Measurements from ENCODE around the gene GABRB3. TPM values are rescaled to one million over a fixed set of nuclear protein-coding genes. Genes with fewer than 3 reads are reported as not detected.

GABRB3 gene
- polyA plus RNA-seq, 3 donors = 5.7 to 7.8 (median 7.0) TPM

DNA sequence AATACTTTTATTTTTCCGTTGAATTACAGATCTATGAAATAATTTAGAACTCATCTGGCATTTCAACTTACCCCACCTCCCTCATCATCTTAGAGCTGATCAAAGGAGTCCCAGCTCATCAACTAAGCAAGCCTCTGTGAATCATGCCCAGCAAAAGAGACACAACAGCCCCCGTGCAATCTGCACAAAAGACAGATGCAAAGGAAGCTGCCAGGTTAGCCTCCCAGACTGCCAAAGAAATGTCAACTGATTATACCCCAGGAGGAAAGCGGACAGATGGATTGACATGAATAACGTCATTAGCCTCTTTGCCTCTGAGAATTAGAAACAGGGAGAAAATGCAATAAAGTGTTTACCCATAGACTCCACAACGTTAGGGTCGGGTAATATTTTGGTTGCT, 75.0 kb downstream of the GABRB3 start:
- DNase-seq (ENCODE audit: extremely low read depth in 1 of 11, low read depth in 9 of 11, low spot score in 4 of 11) = no peak

DNA sequence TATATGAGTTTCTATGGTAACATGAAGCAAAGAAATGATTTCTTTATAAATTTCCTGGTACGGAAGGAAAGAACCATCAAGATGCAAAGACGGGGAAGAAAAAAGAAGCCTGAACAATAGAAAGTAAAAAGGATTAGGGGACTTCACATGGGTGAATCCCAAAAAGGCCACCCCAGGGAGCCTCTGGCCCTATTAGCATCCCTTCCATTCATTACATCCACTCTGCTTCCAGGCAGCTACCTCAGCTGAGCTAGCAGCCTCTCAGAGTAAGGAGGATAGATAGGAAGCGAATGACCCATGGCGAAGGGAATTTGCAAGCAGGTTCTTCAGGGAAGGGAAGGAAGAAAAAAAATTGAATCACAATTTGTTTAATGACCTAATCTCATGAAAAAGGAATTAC, 81.6 kb downstream of the GABRB3 start:
- no peak for DNase-seq (ENCODE audit: extremely low read depth in 1 of 11, low read depth in 9 of 11, low spot score in 4 of 11)

DNA sequence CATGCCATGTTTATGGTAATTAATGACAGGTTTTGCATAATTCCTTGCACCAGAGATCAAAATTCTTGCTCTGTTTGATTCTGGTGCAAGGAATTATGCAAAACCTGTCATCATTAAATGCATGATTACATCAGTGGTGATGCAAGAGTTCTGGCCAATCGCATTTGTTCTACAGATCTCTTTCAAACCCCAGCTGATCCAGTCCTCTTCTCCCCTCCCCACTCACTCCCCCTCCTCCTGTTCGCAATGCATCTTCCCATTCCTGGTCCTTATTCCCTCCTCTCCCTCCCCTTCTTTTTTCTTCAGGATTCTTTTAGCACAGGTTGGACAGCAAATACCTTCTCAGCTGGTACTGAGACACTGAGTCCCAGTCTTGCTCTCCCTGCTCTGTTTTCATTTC, 82.1 kb downstream of the GABRB3 start:
- DNase-seq (ENCODE audit: extremely low read depth in 1 of 11, low read depth in 9 of 11, low spot score in 4 of 11) = no peak

DNA sequence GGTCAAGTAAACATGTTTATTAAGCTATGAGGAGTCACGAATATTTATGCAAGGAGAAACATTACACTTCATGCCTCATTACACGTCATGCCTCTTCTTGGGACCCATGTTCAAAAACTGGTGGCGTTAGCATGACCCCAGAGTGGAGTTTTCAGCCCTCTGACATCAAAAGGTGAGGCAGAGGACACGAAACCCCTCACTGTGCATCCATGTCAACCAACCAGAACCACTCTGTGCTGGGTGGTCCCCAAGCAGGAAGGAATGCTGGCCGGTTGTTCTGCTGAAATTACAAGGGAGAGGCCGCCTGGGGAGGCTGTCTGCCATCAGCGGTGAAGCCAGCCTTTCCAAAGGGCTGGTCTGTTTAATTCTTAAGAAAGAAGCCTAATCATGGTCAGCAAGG, 83.4 kb downstream of the GABRB3 start:
- DNase-seq (ENCODE audit: extremely low read depth in 1 of 11, low read depth in 9 of 11, low spot score in 4 of 11) = no peak

DNA sequence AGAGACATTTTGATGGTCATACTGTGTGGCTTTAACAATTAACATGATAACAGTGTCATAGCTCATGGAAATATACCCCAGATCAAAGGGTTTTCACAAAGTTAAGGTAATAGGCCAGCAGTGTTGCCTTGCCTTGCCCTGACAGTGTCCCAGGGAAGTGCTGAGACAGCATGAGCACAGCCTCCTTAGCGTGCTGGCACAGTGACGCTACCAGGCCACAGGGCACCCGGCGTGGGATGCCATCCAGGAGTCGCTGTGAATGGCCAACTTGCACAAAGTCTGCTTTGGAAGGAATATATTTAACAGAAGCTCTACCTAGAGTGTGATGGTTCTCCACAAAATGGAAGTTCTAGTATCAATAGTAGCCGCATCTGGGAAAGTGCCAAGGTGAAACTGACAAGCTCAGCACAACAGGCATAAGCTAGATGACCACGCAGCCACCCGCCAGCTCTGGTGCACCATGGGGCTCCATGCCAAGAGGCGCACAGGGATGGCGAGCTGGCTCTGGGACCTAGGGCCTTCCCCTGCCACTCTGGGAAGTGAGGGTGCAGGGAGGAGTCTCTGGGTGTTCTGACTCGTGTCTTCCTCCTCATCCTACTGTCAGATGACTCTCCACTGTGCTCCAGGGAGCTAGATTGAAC, 86.2 kb downstream of the GABRB3 start:
- no peak for DNase-seq (ENCODE audit: extremely low read depth in 1 of 11, low read depth in 9 of 11, low spot score in 4 of 11)

DNA sequence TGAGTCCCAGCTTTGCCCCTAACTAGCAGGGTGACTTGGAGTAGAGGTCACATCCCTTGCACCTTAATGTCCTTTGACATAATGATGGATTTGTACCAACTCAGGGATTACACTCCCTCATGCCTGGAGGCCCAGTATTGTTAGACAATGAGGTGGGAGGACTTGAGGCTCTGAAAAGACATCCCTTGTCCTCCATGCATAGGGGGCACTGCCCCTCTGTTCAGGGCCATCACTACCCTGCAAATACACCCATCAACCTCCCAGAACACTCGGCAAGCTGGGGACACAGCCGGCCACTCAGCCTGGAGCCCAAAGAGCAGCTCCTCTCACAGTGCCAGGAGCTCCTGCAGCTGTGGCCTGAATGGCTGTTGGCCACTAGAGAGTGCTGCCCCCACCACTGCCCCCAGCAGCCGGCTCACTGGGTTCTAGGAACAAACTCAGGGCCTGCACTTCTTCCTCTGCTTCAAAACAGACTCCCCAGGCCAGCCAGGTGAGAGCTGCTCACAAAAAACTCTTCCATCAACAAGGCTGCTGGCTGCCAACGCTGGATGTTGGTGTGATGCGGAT, 90.2 kb downstream of the GABRB3 start:
- DNase-seq (ENCODE audit: extremely low read depth in 1 of 11, low read depth in 9 of 11, low spot score in 4 of 11) = no peak

DNA sequence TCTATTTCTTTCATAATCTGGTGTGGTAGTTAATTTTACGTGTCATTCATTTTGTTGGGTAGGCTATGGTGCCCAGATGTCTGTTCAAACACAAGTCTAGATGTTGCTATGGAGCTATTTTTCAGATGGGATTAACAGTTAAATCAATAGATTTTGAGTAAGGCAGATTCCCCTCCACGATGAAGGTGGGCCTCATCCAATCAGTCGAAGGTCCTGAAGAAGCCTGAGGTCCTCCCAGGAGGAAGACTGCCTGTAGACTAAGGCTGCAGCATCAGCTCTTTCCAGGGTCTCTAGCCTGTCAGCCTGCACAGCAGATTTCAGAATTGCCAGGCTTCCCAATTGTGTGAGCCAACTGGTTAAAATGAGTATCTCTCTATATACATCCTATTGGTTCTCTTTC, 92.9 kb downstream of the GABRB3 start:
- DNase-seq (ENCODE audit: extremely low read depth in 1 of 11, low read depth in 9 of 11, low spot score in 4 of 11) = no peak

DNA sequence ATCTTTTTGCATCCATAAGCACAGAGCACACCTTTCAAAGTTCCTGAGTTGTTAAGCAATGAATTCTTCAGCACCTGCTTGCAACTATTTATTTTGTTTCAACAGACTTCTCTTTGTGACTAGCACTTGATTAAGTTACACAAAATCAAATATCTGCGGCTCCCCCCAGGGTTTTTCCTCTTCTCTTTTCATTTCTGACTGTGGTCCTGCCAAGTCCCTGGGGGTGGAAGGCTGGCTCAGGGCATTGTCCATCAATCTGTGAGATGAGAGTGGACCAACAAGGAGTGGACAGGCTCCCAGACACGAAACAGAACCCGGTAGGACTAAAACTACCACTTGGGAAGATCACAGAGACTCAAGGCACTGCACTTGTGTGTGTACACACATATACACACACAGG, 96.8 kb downstream of the GABRB3 start:
- DNase-seq (ENCODE audit: extremely low read depth in 1 of 11, low read depth in 9 of 11, low spot score in 4 of 11) = no peak

DNA sequence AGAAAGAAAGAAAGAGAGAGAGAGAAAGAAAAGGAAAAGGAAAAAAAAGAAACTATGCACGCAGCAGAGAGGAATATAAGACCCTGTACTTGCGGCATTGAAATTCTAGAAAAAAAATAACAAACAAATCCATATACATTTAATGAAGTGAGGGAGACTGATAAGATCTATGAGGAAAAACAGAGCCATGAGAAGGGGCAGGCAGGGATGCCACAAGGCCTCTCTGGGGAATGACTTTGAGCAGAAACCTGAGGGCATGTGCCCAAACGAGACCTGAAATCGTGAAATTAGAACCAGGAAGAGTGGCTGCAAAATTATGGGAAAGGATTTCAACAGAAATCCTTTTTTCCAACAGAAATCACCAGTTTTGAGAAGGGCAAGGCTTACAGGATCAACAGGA, 98.4 kb downstream of the GABRB3 start:
- no peak for DNase-seq (ENCODE audit: extremely low read depth in 1 of 11, low read depth in 9 of 11, low spot score in 4 of 11)

DNA sequence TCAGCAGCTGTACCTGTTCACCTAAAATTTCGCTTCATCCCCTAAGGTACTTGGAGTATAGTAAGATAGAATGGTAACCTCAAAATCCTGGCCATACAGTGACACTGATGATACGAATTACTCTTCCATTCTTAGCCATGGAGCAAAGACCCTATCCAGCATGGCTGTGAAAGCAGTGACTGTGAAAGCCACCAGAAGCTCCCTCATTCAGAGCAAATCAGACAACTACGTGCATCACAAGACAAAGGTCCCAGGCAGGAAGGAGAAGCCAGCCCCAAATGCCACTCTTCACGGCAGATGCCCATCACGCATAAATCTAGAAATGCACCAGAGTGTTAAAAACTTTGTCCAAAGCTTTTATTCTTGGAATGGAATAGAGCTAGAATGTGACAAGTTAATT, 99.4 kb downstream of the GABRB3 start:
- DNase-seq (ENCODE audit: extremely low read depth in 1 of 11, low read depth in 9 of 11, low spot score in 4 of 11) = no peak

DNA sequence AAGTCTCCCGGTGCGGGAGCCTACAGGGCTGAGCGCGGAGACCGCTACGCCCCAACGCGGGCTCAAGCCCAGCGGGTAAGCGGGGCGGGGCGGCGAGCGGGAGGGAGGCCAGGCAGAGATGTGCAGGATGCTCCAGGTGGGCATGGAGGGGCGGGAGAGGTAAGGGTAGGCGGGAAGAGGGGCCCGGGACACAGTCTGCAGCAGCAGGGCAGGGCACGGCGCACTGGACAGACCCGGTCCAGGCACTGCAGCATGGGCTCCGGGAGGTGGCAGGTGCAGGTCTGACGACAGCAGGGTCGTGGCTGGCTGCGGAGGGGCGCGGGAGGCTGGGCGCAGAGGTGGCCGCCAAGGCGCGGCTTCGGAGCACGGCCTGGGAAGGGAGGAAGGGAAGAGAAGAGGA, 102.8 kb downstream of the GABRB3 start:
- DNase-seq (ENCODE audit: extremely low read depth in 1 of 11, low read depth in 9 of 11, low spot score in 4 of 11) = no peak

DNA sequence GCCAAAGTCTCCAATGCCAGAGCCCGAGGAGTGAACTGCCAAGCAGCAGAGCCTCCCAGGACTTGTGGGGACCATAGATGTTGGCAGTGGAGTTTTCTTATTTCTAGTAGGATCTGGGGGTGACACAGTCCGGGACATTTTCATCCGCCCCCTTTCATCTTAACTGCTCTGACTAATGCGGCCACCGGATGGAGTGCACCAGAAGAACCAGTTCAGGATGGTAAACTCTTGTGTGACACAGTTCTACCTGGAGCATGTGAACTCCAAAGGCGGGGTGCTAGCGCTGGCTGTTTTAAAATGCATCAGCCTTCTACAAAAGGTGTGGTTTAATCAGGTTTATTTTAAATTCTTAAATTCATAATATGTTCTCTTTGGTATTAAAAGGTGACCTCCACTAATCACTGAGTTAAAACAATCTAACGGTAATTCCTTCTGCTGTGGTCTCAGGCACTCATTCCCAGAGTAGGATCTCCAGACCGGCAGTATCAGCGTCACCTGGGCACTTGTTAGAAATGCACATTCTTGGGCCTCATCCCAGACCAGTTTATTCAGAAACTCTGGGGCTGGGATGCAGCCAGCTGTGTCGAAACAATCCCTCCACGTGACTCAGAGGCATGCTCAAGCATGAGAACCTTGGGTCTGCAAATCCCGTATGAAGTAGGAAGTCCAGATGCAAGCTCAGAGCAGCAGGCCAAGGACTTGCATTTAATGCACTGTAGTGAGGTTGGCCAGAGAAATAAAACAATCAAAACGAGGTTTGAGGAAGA, 105.5 kb downstream of the GABRB3 start:
- no peak for DNase-seq (ENCODE audit: extremely low read depth in 1 of 11, low read depth in 9 of 11, low spot score in 4 of 11)

DNA sequence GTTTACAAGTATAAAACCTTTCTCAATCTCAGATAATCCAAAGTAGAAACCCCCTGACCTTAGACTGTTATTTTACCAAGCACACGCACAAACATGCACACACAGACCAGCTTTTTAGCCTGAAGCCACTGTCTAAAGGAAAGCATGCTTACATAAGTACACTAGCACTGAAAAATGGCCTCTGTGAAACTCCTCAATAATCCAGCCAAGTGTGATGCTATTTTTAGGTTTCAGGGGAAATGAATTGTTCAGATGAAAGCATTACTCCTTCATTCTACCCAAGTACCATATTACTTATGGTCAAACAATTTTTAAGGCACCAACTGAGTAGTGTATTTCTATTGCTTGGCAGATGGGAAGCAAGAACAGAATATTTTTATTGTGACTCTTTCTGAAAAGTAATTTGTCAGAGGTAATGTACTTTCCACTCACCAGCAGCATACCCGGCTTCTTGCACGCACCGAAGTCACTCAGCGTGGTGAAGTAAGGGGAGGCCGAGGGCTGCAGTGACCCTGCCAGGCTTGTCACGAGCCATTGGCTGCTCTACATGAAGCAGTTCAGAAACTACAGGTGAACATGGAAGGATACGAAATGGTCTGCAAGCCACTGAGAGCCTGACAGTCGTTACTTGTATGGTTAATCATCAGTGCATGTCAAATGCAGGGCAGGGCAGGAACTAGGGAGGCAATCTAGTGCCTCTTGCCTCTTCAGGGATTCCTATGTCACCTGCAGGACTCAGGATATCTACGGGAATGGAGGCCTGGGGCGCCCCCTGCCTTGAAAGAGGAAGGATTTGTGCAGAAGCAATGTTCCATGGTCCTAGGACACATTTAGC, 106.7 kb downstream of the GABRB3 start:
- DNase-seq (ENCODE audit: extremely low read depth in 1 of 11, low read depth in 9 of 11, low spot score in 4 of 11) = peak in 1 of 11 donors; percentile 30

DNA sequence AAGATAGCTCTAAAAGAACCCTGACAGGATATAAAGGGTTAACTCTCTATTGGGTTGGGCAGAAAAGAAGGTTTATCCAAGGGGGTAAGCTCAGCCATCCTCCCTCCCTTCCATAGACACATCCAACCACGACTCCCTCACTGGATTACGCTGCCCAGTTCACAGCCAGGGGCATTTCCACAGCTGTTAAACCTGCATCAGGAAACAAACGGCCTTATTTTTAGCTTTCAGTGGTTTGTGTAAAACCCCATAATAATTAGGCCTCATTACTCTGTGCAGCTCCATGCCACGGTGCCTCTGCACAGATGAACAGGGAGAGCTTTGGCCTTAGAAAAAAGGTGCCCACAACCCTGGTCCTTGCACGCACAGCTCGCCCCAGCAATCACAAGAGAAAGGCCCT, 110.6 kb downstream of the GABRB3 start:
- DNase-seq (ENCODE audit: extremely low read depth in 1 of 11, low read depth in 9 of 11, low spot score in 4 of 11) = no peak

DNA sequence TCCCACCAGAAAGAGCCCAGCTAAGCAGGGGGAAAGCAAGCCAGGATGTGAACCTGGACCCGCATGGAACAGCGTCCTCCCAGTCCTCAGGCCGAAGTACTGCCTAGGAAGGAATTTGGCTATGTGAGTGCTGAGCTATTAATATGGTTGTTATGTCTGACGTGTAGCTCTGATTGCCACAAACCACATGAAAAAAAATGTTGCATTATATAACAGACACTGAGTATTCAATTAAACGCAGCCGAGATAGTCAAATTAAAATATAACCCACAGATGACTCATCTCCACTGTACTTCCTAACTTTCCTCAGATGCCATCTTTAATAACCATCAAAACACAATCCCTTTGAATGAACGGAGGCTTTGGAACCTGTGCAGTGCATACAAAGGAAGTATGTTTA, 111.1 kb downstream of the GABRB3 start:
- no peak for DNase-seq (ENCODE audit: extremely low read depth in 1 of 11, low read depth in 9 of 11, low spot score in 4 of 11)

DNA sequence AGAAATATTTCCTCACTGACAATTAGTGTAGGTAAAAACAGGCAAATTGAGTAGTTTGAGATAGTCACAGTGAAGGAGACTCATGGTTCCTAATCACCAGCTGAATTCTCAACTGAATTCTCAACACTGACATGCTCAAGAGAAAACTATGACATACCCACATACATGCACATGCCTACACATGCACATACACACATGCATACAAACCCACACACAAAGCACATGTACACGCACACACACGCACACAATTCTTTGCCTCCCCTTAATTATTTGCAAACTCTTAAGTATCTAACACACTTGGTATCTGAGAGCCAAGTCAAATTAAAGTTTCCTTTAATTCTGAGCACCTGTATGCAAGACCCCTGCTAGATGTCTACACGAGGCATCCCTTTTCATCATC, 111.8 kb downstream of the GABRB3 start:
- DNase-seq (ENCODE audit: extremely low read depth in 1 of 11, low read depth in 9 of 11, low spot score in 4 of 11) = no peak

DNA sequence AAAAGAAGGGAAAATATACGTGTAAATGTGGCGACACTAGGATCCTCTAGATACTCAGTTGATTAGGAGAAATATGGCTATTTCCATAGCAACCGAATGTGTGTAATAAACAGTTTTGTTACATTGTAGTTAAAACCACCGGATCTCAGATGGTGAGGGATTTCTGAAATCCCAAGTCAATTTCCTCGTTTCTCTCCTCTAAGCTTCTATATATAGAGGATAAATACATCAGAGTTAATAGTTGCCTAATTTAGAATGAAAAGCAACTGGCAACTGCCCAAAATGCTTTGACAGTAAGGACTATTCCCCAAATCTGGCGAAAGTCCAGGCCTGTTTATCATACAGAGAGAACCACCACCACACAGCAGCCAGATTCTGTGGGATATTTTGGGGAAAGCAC, 112.6 kb downstream of the GABRB3 start:
- no peak for DNase-seq (ENCODE audit: extremely low read depth in 1 of 11, low read depth in 9 of 11, low spot score in 4 of 11)

DNA sequence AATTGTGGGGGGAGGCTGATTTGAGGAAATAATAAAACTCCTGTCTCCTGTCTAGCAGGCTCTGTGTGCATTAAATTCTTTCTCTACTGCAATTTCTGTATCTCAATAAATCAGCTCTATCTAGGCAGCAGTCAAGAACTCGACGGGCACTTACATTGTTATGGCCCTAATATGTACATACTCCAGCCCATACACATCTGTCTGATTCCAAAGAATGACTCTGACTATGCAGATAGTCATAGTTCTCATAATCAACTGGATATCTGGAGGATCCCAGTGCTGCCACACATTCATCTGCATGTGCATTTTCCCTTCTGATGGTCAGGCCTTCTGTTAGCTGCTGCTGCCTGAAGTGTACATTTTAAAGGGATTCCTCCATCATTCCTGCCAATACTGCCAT, 114.6 kb downstream of the GABRB3 start:
- DNase-seq (ENCODE audit: extremely low read depth in 1 of 11, low read depth in 9 of 11, low spot score in 4 of 11) = no peak

DNA sequence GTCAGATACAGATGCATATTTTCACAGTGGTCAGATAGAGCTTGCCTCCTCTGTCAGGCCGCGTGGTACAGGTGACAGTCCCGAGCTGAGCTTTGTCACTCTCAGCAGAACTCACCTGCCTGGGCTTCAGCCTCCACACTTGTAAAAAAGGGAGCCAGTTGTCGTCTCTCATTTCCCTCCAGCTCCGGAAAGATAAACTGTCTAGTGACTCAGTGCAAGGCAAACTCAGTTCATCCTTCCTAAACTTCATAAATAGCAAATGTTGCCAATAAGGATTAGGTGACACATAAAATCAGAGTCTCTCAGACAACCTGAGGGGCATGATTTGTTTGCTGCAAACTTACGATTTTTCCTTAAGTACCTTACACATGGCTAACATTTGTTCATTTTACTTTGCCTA, 116.8 kb downstream of the GABRB3 start:
- no peak for DNase-seq (ENCODE audit: extremely low read depth in 1 of 11, low read depth in 9 of 11, low spot score in 4 of 11)

DNA sequence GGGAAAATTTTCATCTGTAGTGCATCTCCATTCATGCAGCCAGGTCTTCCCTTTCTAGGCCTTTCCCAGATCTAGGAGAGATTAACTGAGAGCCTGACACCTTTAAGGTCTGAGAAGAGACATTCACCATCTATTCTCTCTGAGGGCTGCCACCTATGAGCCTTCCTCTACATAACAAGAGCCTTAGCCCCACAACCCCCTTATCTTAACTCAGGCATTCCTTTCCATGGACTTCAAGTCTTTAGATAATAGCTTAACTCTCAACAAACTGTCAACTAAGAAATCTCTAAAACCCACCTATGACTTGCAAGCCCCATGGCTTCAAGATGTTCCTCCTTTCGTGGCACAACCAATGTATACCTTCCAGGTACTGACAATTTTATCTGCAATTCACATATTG, 121.0 kb downstream of the GABRB3 start:
- no peak for DNase-seq (ENCODE audit: extremely low read depth in 1 of 11, low read depth in 9 of 11, low spot score in 4 of 11)

Measured in renal cortex interstitium (tissue), 11 donors.